Uterus (tissue), 2 donors: Measurements from ENCODE around the gene RAB8A.

Experiments used
- CTCF ChIP-seq, 4 experiments: fragments of 200-600 bp in 2 of 4; fragments of 450-650 bp in 2 of 4; sonication (generic) in 2 of 4; IDR thresholded peaks; one replicate each; pipeline ENCODE4 v1.5.1; 2016 to 2019; ENCODE audit warnings: antibody characterized with exemption in 4 of 4, mild to moderate bottlenecking in 2 of 4, moderate library complexity in 1 of 4
- POLR2A ChIP-seq, 2 donors: fragments of 450-650 bp; IDR thresholded peaks; one replicate each; pipeline ENCODE4 v1.6.1; 2016; ENCODE audit warnings: antibody characterized with exemption in 2 of 2, mild to moderate bottlenecking in 1 of 2, moderate library complexity in 1 of 2

GRCh38 chr19:16136185-16136999 is 24.7 kb downstream of the RAB8A start:
- TF ChIP-seq CTCF (IDR thresholded peaks at IDR 0.05): no peak
- no peak for TF ChIP-seq POLR2A (IDR thresholded peaks at IDR 0.05)
